Hematopoietic multipotent progenitor cell treated with erythropoietin and hydrocortisone succinate and interleukin-3 and kit ligand, for 17 days (in vitro differentiated cells): Measurements from ENCODE around the gene CCDC71.

Experiments
- DNase-seq: peaks from one replicate; pipeline ENCODE4 v3.0.0-alpha.2; 2015; ENCODE audit warnings: low spot score

The CCDC71 gene

DNA sequence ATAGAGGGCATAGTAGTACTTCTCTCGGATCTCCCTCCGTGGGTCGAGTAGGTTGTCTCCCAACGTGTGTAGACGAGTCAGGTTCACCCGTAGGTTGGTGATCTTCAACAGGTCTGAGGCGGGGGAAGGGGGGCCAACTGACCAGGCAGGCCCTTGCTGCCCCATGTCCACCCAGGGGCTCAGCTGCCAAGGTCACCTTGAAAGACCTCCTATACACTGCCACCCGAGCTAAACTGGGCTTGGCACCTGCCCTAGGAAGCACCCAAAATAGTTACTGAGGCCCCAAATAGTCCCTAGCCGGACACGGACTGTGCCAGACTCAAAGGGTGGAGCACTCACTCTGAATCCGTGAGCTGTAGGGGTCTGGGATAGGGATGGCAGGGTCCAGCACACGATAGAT is 35.1 kb downstream of the CCDC71 start:
- no peak for DNase-seq

DNA sequence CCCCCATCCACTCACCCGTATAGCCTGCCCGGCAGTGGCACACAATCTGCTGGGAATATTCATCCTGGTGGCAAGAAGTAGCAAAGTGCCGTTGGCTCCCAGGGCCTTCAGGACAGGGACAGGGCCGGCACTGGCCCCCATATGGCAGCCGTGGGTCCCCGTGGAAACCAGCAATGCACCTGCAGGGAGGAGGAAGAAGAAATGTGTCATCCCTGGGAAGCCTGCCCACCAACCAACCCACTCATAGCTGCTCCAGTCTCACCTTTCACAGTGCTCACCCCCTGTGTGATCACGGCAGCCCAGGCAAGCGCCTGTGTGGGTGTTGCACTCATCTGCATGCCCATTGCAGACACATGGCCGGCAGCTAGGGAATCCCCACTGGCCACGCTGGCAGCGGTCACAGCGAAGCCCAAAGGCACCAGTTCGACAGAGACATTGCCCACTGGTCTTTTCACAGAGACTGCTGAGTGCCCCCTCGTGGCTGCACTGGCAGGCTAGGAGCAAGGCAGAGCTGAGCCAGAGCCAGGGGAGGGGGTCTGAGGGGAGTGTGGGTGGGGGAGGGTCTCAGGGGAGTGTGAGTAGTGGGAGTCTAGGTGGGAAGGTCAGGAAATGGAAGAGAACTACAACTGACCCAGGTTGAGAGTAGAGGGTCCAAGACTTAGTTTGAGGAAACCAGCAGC is 41.0 kb downstream of the CCDC71 start:
- no peak for DNase-seq

DNA sequence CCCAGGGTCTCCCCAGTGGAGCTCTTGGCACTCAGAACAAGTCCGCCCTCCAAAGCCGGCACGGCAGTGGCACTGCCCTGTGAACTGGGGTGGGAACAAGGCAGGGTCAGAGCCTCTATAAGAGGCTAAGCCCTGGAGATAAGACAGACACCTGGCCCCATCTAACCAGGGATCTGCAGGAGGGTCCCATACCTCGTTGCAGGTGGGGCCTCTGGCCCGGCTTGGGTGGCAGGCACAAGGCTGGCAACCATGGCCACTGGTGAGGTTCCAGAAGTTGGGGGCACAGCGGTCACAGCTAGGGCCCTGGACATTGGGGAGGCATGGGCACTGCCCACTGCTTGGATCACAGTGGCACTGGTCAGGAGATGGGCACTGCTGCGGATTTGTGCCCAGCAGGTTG is 41.9 kb downstream of the CCDC71 start:
- DNase-seq = no peak

DNA sequence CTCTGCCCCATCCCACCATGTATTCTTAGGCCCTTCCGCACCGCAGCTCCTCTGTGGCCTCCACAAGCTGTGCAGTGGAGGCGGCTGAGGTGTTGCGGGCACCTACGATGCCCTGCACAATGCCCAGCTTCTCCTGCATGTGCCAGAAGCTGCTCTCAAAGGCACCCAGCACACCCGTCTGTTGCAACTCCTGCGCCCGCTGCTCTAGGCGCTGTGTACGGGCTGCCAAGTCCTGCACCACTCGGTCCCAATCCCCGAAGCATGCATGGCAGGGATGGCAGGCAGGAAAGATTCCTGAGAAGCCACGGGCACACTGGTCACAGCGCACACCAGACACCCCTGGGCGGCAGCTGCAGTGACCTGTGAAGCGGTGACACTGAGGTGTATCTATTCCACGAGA is 42.4 kb downstream of the CCDC71 start:
- no peak for DNase-seq

DNA sequence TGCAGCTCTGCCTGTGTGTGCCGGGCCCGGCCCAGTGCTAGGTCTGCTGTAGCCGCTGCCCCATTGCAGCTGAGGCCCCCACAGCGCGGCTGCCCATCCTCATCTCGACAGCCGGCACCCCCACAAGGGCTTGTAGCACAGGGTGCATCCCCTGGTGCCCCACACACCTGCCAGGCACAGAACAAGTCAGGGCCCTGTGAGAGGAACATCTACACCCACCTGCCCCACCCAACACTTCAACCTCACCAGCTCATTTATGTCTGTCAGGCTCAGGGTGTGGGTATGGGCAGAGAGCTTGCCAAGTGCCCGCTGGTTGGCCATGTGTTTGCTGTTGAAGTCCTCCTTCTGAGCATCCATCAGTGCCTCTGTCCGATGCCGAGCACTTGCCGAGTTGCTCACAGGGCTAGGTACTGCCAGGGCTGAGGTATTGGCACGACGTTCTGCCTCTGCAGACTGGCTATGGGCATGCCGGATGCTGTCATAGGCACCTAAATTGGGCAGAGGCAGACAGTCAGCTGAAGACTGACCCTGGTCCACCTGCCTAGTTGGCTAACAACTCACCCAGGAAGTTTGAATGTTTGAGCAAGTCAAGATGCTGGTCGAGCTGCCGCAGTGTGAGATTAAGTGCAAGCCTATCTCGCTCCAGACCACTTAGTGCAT is 43.1 kb downstream of the CCDC71 start:
- no peak for DNase-seq

DNA sequence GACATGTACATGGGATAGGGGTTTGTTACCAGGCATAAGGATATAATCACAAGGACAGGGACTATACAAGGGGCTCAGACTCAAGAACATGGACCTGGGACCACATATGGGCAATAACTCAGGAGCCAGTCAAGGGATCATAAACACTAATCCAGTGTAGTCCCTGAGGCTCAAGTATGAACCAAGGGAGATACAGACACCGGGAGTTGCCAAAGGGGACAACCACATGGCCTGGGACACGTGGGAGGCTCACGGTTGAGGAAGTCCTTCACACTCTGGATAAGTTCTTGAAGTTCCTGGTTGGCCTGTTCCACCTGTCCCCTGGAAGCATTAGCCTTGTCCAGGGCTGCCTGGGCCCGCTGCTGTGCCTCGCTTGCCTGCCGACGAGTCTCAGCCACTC is 43.7 kb downstream of the CCDC71 start:
- no peak for DNase-seq

DNA sequence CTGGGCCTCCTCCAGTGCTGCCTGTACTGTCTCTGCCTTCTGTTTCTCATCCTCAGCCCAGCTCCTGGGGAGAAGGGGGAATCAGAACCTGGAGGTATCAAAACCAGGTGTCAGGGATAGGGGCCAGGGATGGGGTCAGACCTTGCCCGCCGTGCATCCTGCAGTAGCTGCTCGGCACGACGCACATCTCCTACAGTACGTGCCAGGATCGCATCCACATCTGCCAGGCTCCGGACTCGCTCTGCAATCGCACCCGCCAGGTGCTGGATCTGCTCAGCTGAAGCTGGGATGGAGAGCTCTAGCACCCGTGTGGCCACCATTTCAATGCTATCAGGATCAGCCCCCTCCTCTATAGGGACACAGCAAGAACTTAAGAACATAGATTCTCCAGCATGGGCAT is 44.1 kb downstream of the CCDC71 start:
- DNase-seq = no peak

DNA sequence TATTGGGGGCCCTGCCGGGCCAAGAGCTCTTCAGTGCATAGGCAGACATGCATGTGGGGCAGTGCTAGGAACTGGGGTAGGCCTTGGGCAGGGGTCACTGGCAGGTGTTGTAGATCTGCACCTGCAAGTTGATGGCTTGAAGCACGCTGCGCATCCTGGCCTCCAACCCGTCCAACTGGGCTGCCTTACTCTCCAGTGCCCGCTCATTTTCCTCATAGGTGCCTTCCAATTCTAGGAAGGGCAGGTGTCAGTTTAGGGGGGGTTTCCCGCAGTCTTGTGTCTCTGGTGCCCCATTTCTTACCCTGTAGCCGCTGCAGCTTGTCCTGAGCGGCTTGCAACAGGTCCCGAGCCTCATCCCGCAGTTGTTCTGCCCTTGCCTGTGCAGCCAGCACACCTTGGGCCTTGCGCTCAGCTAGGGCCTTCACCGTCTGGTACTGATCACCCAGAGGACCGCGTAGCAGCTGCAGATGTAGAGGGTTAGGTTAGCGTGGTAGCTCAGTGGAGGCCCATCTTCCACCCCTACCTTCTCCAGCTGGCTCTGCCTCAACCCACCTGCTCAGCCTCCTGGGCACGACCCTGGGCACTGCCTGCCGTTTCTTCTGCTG is 44.9 kb downstream of the CCDC71 start:
- no peak for DNase-seq

DNA sequence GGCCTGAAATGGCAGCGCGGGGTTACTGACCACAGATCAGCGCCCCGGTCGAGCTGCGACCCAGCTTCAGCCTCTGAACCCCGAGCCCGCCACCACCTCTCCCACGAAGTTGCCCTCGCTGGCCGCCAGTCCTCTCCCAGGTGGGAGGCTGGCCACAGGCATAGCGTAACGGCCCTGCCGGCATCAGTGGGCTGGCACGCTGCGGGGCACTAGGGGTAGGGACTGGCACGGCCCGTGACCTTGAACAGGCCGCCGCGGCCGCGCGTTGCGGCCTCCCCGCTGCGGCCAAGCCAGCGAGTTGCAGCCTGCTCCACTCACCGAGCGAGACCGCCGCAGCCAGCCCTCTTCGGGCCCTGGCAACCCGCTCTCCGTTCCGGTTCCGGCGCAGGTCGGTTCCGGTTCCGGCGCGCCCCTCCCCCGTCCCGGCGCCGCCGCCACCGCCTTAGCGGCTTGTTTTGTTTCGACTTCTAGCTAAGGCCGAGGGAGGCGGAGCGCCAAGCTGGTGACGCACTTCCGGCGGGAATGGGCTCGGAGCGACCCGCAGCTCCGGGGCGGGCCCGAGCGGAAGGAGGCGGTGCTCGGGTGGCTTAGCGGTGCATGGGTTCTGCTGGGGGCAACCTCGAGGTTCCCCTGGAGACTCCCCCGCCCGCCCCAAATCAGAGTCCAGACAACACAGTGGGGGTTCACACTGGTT is 45.5 kb downstream of the CCDC71 start, which contains the start of gene USP19:
Gene USP19 (minus strand): TSS at position 386 of the 694 bp plus-strand sequence. CDS start 1,678 bp downstream, outside the sequence.
- DNase-seq = peak; percentile 95

DNA sequence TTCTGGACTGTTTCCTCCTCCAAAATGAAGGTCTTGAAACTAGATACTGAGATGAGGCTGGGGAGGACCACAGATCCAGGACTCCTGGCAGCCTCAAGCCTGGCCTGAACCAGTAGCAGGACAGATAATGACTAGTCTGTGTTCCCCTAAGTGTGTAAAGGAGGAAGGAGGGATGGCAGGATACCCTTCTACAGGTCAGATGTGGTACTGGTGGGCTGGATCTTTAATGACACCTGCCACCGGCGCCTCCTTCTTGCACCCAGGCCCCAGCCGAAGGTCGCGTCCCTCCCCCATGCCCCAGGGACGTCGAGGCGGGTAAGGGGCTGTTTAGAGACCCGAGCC is 46.1 kb downstream of the CCDC71 start:
- peak; percentile 32 for DNase-seq

DNA sequence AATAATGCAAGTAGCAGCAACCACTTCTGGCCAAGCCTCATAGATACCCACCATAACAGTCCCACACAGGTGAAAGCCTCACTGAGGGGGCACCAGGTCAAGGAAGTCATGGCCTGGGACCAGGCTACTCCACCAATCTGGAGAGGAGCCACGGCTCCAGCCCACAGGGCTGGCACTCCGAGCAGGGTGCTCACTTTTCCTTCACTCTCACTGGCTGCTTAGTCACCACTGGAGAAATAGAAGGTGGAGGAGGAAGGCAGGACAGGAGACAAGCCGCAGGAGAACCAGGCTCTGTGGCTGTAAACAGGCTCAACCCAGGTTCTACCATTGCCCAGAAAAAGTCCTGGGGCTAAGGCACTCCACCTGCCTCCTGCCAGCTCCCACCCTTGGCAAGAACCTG is 46.7 kb downstream of the CCDC71 start:
- no peak for DNase-seq

DNA sequence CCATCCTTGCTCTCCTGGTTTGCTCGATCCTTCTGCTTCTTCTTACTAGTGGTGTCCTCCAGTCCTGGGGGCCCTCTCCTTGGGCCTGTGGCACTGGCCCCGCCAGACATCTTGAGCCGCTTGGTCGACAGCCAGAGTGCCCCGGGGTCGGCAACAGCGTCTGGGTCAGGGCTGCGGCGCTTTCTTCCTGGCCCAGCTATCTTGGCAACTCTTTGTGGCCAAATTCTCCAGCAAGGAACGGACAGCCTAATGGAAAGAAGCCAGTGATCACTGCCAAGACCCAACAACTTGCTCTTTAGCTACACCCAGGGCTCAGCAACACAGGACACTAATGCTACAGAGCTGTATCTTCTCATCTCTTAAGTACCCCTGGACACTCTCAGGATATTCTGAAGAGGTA is 47.1 kb downstream of the CCDC71 start:
- no peak for DNase-seq
